ENCODE measurements around the gene CASZ1.
A peak's percentile ranks its signal among the peaks of the same experiment; 100 is the strongest.

Gene CASZ1

DNA sequence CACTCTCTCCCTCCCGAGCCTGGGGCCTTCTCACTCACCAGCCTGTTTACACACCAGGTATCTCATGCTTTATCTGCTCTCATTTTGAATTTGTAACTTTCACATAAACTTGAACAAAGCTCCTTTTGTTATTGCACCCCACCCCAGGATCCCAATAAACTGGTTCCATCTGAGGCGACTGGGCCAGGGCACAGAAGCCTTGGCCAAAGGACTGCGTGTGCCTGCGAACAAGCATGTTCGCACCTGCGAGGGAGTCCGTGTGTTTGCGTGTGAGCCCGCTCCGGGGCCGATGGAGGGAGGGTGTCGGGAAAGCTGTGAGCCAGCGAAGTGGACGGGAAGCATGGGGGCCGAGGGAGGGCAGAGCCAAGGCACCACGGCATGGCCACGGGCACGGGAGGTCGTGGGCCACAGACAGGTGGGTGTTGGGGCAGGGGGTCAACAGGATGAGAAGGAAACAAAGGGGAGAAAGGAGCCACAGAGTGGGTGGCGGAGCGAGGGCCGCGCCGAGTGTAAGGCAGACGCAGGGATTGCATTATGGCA is 98.8 kb downstream of the CASZ1 start:
- DNase-seq: no peak

DNA sequence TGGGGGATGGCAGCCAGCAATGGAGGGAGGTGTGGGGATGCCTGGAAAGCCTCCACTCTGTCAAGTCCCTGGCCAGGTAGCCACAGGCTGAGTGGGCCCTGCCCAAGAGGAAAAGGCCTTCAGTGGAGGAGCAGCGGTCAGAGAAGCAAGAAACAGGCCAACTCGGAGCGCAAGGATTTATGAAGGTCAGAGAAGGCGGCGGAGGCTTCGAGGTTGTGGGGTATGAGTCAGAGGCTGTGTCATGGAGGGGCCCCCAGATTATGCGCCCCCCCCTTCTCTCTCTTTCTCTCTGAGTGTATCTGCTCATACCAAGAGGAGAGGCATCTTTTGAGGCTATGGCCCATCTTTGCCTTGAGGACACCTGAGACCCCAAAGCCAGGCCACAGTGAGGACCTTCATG is 99.5 kb downstream of the CASZ1 start:
- peak in 1 of 2 donors; percentile 20 for DNase-seq

DNA sequence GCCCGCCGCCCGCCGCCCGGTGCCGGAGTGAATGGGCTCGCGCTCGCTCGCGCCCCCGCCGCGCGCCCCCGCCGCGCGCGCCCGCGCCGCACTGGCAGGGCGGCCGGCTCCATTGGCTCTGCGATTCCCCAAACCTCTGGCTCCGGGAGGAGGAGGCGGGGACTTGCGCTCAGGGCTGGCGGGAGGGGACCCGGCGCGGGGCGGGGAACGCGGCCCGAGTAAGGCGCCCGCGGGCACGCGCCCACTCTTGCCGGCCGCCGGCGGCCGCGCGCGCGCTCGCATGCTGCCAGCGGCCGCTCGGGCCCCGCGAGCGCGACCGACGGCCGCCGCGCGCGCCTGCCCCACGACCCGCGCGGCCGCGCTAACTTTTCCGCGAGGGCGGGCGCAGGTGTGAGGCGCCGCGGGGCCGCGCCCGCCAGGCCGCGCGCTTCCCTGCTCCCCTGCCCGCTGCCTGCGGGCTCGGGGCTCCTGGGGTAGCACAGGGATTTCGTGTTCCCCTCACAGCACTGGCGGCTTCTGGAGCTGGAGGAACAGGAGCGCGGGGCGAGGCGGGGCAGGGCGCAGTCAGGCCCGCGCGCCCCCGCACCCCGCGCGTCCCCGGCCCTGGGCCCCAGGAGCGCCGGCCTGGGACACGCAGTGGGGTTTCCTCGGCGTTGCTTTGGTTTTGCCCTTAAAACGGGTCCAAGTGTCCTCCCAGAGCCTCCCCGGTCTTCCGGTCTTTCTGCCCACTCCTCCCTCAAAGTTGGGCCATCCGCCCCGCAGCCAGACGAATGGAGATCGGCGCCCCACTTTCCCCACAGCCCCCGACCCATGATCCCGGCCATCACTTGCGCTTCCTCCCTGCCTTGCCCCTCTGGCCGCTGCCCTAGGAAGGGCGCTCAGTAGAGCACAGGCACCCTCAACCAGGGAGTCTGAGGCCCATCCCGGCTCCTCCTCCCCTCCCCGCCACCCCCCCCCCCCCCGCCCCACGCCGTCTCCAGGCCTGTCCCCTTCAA is 101.5 kb downstream of the CASZ1 start:
- DNase-seq: peak; percentile 69 to 74

DNA sequence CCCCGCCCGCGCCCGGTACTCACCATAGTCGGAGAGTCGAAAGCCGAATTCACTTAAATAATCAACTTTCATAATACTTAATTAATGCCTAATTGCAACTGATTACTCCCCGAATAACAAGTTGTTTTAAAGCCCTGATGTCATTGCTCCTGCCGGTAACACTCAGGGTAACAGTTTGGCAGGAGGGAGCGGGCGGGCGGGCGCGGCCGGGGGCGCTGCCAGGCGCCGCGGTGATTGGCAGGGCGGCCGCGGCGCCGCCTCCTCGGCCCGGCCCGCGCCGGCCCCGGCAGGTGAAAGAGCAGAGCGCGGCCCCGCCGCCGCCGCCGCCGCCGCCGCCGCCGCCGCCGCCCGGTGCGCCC is 102.2 kb downstream of the CASZ1 start:
- peak; percentile 49 to 56 for DNase-seq

DNA sequence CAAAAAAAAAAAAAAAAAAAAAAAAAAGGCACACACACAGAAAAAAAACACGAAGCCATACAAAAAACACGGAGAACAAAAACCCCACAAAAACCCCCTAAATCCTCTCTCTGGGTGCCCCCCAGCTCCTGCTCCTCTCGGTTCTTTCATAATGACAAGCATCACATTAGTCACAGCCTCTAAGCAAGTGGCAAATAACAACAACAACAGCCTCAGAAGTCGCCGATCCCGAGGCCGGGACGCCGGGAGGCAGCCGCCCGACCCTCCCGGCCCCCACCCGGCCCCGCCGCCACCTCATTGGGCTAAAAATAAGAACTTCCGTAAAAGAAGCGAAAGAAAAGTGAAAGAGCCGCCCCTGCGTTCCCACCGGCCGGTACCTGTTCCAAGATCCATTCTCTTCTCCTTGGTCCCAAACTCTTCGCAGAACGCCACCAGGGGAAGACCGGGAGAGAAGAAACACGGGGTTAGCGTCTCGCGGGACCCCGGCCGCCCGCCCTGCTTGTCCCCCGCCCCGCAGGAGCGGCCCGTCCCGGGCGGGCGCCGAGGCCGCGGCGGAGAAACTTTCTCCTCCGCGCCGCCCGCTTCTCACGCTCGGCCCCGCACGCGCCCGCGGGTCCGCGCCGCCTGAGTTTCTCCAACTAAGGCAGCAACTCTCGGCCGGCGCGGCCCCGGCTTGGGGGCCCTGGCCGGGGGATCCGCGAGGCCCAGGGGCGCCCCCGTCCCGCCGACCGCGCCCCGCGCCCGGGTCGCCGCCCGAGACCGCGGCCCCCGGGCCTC is 102.8 kb downstream of the CASZ1 start:
- peak; percentile 24 to 39 for DNase-seq

DNA sequence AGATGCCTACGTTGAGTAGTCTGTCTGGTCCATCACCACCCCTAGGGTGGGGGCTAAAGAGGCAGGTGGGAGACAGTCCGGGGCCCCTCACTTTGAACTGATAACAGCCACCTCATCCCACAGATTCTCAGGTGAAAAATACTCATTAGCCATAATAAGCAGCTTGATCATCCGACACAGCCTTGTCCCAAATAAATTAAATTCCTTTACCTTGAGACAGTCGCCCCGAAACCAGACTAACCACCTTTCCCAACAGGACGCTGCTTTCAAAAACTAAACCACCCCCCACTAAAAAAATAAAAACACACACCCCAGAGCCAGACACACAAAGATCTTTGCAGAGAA is 103.3 kb downstream of the CASZ1 start:
- no peak for DNase-seq

DNA sequence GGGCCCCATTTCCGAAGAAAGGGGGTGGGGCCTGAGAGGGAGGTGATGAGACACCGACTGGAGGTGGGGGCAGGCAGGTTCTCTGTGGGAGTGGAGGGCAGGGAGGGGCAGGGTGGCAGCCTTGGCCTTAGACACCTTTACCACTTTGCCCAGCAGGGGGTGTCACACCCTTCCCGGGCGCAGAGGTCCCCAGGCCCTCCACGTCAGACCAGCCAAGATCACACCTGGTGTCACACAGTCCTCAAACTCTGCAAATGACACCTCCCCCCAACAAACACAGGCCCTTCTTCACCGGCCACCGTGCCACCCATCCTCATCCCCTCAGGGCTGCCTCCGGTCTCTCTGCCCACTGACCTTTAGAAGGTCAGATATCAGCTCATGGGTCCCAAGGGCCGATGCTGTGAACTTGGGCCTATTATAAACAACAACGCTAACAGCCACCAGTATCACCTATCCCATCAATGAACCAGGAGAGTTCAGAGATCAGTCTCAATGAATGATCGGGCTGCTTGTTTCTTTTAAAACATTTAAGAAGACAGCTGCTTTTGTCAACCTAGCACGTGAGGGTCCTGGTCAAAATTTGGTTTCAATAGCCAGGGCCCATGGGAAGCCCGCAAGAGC is 103.9 kb downstream of the CASZ1 start:
- DNase-seq: peak; percentile 71

DNA sequence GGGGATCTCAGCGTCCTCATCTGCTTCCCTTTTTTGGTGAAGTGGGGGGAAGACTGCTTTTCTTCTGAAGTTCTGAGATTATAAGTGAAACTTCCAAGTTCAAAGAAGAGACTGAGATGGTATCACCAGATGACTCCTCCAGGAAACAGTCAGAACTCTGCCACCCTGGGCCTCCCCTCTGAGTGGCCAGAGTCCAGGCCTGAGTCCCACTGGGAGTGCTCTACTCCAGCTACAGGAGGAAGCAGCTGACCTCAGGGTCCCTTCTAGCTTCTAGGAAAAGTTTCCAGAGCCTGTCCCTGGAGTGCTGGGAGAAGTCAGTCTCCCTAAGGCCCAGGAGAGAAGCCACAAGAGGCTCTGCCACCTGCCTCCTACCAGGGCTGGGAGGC is 104.7 kb downstream of the CASZ1 start:
- DNase-seq: no peak

DNA sequence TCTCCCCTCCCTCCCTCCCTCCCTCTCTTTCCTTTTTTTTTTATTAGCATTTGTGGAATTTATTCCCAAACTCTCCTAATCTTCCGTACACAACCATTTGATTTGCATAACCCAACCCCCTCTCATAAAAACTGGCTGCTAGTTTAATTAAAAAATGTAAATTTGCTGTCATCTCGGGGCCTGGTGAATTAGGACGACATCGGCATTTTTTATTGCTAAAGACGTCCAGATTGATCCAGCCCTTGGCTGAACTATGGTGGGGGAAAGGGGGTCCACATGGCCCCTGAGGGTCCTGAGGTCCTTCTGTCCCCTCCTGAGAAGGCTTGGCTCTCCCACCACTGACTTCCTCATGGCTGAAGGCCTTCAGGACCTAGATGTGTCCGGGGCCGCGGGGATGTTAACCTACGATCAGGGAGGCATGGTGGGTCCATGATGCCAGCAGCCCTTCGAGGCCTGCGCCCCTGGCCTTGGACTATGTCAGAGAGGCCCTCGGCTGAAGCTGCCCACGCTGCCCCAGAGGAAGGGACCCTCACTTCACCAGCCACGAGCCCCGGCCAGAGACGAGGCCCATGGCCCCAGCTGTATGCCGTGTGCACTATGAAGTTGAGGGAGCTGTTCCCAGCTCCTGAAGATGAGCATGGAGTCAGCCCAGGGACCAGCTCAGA is 105.2 kb downstream of the CASZ1 start:
- no peak for DNase-seq

DNA sequence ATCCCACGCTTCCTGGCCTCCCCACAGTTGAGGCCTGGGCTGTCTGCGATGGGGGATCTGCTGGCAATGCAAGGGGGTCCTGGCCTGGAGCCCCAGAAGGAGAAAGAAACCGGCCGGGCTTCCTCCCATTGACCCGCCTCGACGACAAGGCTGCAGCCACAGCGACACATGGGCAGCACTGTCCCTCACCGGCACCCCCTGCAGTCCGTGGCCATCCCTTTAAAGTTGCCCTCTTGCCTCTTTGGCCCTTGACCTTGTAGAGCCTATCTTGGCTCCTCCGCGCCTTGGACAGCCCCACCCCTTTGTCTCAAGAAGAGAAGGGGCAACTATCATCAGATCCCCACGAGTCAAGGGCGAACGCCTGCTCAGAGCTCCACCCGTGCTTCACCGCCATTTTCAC is 106.0 kb downstream of the CASZ1 start:
- DNase-seq: no peak

DNA sequence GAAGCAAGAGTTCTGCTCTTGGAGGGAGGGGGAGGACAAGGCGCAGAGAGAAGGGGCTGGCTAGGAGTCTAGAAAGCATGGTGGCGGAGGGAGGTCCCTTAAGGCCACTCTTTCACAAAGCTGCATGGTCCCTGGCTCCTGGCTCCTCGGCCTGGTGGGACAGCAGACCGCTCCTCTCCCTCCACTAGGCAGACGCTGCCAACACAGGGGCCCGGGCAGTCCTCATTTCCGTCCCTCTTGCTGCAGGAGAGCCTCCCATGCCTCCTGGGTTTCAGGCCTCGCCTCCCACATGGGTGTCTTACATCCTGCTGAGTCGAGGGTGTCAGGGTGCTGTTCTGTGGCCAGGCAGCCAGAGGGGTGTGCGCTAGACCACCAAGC is 108.0 kb downstream of the CASZ1 start:
- DNase-seq: no peak

DNA sequence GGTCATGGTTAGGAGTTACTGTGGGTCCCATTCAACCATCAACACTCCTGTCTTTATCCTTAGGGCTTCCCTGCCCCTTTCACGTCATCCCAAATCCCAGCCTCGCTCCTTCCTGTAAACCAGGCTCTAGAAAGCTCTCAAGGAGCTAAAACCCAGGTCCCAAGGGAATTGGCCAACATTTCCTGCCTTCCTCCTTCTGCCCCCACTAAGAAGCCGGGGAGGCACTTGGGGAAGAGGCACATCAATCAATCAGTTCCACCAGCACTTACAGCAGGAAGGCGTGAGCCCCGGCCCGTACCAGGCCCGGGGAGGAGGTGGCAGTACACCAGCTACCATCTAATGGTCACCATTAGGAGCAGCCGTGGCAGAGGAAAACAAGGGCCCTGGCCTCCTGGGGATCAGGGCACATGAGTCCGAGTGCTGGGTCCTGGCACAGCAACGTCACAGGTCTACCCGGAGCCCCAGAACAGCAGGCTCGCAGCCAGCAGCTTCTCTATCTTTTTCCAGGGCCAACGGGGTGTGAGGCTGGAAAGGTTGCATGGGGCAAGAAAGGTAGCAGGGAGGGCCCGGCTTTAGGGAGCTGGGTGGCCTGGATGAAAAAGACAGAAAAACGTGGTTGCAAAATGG is 108.6 kb downstream of the CASZ1 start:
- no peak for DNase-seq

DNA sequence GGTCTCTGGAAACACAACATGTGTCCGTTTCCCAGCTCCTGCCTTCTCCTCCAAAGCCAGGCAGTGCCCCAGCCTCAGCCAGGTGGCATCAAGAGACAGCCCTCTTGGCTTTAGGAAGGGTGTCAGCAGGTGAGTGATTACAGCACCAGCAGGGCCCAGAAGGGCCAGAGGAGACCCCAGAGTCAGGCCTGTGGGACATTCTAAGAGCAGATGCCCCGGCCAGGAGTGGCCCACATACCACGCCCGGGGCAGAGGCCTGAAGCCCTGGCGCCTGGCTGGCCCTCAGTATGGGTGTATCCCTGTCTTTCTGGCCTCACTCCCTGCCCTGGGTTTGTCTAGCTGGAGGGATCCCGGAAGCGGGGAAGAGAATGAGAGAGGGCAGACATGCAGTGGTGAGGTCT is 109.2 kb downstream of the CASZ1 start:
- no peak for DNase-seq

DNA sequence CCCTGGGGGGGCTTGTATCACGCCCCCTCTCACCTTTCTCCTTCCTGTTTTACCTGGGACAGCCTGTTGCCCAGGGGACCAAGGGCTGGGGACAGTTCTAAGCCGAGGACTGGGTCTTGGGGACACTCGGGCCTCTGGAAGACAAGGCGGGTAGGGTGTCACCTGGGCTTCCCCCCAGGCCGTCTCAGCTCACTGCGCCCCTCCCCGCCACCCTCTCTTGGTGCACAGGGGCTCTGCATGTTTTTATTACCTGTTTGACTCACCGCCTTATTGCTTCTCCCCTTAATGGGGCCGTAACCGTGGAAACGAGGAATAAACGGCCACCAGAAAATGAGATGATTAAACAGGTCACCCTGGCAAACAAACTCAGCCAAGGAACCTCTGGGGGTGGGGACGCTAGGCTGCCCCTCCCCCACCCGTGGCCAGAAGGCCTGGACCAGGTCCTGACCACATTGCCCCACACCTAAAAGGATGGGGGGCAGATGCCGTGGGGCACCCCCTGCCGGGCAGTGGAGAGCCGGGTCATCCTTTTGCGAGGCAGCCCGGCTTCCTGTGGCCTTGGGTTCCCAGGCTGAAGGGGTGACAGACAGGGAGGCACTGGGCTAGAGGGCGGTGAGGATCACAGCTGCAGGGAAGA is 109.9 kb downstream of the CASZ1 start:
- no peak for DNase-seq

DNA sequence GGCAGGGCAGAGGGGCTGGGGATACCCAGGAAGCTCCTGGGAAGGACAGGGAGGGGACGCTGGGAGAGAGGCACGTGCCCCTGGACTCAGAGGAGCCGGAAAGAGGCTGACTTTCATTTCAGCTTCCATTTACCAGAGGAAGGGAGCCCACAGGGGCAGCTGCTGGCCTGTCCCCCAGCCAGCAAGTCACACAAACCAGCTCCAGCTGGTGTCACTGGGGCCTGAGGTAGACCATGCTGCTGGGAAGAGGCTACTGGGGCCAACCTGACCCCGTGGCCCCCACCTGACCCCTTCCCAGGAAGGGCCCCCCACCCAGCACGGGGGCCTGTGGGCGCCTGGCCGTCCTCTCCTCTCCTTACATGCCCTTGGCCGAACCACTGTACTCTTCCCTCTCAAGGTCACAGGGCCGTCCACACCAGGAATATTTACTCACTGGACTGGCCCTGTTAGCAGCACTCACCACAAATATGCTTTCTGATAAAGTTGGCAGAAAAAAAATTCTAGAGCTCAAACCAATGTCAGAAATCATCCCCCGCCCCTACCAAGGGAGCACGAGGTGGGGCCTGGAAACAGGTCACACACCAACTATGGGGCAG is 110.5 kb downstream of the CASZ1 start:
- no peak for DNase-seq

DNA sequence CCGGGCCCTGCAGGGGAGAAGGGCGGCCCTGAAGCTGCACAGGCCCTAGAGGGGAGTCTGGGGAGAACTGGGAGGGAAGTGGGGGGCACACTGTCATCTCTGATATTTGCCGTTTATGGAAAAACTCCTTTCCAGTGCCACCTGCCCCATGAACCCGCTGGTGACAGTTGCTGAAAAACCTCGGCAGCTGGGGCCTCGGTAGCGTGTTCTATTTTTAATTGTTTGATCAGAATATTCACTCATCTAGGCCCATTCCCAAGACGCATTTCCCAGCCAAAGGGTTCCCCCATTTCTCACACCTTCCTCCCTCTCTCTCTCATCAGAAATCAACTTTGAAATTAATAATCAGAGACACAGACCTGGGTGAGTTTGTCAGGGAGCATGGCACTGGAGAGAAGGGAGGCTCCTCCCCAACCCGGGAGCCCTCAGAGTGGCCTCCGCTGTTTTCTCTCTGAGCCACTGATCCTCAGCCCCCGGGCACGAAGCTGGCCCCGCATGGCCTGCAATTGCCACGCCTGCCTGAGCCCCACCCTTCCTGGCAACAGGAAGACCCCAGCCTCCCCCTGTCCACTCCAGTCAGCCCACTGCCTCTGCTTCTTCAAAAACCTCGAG is 111.1 kb downstream of the CASZ1 start:
- DNase-seq: no peak

DNA sequence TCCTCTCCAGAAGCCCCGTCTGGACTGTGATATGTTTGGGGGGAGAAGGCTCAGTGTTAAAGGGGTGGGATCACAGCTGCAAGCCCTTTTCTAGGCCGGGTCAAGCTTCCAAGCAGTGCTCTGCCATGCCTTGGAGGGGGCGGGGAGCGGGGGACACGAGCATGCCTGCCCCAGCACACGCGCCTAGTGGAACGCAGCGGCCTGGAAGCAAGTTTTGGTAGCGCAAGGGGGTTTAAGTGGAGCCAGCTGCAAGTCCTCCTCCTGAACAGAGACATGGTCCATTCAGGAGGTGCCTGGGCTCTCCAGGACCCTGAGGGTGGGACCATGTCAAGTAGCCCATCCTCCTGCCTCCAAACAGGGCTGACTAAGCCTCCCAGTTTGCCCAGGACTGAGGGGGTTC is 112.2 kb downstream of the CASZ1 start:
- no peak for DNase-seq

DNA sequence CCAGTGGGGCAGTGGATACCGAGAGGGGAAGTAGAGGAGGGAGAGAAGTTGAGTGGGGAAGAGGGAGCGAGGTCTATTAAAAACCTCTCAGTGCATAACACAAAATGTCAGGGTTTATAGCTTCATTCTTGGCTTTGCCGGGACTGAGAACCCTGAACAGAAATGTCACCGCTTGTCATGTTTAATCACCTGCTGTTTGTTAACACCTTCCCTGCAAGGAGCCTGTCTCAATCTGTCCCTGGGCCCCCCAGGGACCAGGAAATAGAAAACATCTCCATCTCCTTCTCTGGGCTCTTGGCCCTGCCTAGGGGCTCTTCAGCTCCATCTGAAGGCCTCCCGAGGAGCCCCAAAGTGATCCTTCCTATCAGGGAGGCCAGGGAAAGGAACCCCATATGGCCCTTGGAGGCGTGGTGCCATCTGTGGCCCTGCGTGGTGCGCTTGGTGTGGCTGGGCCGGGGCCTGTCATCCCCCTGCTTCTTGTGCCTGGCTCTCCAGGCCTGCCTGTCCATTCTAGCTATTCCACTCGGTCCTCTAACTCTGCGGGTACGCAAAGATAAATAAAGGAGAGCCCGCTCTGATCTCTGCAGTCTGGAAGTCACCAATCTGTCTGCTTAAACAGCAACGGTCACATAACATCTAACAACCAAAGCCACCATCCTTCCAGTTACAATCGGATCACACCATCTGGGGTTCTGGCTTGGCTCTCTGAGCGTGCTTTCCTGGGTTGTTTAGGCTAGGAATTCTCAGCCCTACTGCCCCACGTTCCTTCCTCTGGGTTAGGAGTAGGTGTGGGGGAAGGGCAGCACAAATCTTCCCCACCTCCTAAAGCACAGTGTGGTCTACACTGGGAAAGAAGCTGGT is 113.8 kb downstream of the CASZ1 start:
- DNase-seq: no peak

DNA sequence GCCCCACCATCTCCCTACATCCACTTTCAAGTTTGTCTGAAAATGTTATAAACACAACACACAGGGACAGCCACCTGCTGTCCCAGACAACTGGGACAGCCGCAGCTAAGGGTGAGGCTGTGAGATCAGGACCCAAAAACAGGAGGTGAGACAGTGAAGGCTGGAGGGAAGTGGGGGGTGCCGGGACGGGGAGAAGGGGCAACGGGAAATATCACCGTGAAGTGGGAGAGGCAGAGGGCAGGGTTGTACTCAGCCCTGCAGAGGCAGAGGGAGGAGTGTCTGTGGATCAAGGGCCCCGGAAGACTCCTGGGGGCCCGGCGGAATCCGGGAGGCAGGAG is 114.4 kb downstream of the CASZ1 start:
- DNase-seq: no peak
